SK-N-MC (cell line): ENCODE results near the gene CBLN2.

ENCODE experiments used
- EZH2 ChIP-seq: fragments of 200-600 bp; sonication (generic); IDR thresholded peaks from one replicate; pipeline ENCODE4 v1.6.1; 2017; ENCODE audit warnings: antibody characterized with exemption
- POLR2AphosphoS5 ChIP-seq: IDR thresholded peaks from 2 replicates; pipeline ENCODE4 v1.6.1; 2012; ENCODE audit warnings: mild to moderate bottlenecking, low read depth, low read length, borderline replicate concordance

DNA sequence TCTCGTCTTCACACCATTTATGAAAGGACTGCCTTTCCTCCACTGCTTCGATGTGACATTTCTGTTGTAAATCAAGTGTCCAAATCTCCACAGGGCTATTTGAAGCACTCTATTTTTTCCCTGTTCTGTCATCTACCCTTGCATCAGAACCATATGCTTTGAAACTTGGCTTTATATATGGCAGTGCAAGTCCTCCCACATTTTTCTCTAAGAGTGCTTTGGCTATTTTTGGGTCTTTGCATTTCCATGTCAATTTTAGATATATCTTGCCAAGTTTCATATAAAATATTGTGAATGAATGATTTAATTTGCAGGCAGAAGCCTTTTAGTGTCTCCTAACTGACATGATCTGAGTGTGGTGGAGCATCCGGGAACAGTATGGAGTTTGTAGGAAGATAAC lies 37.8 kb upstream of the CBLN2 start:
- TF ChIP-seq POLR2AphosphoS5 = no peak
- no peak for TF ChIP-seq EZH2
